A673 (cell line): ENCODE results near the gene SRRM1.

Source experiments
- CTCF ChIP-seq: fragments of 300-800, 200-600 bp; sonication (generic); conservative IDR thresholded peaks from 2 replicates; pipeline ENCODE4 v1.5.1; 2017; ENCODE audit warnings: low read depth, mild to moderate bottlenecking, antibody characterized with exemption, low read length, moderate library complexity, mixed read lengths
- EZH2 ChIP-seq: fragments of 200-600 bp; sonication (generic); IDR thresholded peaks from 2 replicates; pipeline ENCODE4 v1.6.1; 2017; ENCODE audit warnings: borderline replicate concordance, low read depth, mild to moderate bottlenecking, mixed read lengths, antibody characterized with exemption, low read length; ENCODE audit not compliant: poor library complexity, severe bottlenecking

DNA sequence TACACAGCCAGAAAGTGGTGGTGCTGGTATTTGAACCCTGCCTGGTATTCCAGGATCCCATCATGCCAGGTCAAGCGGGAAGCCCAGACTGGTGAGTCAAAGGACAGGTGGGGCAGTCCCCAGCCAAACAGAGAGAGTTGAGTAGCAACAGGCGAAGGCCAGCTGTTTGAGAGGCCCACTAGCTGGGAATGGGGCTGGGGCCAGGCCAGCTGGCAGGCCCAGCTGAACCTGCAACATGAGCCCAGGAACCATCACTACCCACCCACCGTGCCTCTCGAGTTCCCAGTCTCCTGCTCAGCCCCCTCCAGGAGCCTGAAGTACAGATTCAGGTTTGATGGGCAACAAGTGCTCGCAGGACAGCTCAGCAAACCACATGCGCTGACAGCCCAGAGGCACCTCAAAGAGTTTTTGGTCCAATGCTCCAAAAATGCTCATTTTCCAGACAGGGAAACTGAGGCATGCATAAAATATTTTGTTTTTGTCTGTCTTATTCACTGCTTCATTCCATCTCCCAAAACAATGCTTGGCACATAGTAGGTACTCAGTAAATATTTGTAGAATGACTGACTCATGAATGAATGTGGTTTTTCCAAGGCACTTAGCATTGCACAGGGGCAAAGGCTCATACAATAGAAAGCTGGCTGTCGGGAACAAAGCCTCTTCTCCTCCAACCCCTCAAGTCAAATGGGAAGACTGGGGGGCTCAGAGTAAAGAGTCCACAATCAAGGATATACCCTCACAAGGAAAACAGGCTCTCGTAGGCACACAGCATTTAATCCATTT, 59.6 kb downstream of the SRRM1 start:
- TF ChIP-seq CTCF (no peak), EZH2 (no peak)
